ENCODE results near the gene CCDC88B.
"Not testable (repeated sequence)": the region's sequence is repeated elsewhere in the genome, so short reads cannot be mapped to it uniquely, and the experiment has no call there.

Gene CCDC88B

GRCh38 chr11:64320556-64320955 is 19.4 kb upstream of the CCDC88B start:
- DNase-seq (ENCODE audit: low read depth in 2 of 3, low spot score in 1 of 3): no peak

GRCh38 chr11:64321026-64321425 is 19.0 kb upstream of the CCDC88B start:
- no peak for DNase-seq (ENCODE audit: low read depth in 2 of 3, low spot score in 1 of 3)

- DNase-seq (ENCODE audit: low read depth in 2 of 3, low spot score in 1 of 3): no peak
Observed at GRCh38 chr11:64321533-64321932, 18.5 kb upstream of the CCDC88B start.

GRCh38 chr11:64322925-64323260 is 17.1 kb upstream of the CCDC88B start:
- no peak for DNase-seq (ENCODE audit: low read depth in 2 of 3, low spot score in 1 of 3)

GRCh38 chr11:64323373-64323772 is 16.6 kb upstream of the CCDC88B start:
- no peak for DNase-seq (ENCODE audit: low read depth in 2 of 3, low spot score in 1 of 3)

GRCh38 chr11:64323984-64324383 is 16.0 kb upstream of the CCDC88B start:
- not testable (repeated sequence) for DNase-seq (ENCODE audit: low read depth in 2 of 3, low spot score in 1 of 3)

GRCh38 chr11:64324692-64325469 is 15.1 kb upstream of the CCDC88B start:
- DNase-seq (ENCODE audit: low read depth in 2 of 3, low spot score in 1 of 3): no peak

DNA sequence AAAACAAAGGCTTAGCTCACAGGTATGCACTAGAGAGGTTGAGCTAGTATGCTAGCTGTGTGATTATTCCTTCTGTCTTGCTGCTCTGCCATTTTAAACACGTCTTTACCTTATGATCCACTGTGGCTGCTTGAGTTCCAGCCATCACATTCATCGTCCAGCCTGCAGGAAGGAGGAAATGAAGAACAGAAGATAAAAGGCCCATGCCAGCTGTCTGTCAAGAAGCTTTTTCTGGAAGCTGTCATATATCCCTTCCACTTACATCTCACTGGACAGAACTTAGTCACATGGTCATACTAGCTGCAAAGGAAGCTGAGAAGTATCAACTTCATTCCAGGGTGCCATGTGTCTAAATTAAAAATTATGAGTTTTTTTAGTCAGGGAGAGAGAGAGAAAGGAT is 12.6 kb upstream of the CCDC88B start:
- no peak for DNase-seq (ENCODE audit: low read depth in 2 of 3, low spot score in 1 of 3)

DNA sequence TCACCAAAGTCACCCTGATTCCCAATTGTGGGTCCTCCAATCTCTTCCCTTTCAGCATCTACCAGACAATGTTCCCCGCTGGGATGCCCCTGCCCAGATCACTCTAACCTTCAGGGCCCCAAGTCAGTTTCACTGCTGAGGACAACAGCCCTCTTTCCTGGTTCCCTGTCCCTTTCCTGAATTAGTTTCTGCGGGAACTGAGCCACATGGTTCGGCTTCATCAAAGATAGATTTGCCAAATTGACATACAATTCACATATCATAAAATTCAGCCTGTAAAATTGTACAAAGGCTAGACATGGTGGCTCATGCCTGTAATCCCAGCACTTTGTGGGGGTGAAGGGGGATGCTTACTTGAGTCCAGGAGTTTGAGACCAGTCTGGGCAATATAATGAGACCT is 12.0 kb upstream of the CCDC88B start:
- no peak for DNase-seq (ENCODE audit: low read depth in 2 of 3, low spot score in 1 of 3)

- DNase-seq (ENCODE audit: low read depth in 2 of 3, low spot score in 1 of 3): no peak
Observed at GRCh38 chr11:64330888-64331287, 9.1 kb upstream of the CCDC88B start.

DNA sequence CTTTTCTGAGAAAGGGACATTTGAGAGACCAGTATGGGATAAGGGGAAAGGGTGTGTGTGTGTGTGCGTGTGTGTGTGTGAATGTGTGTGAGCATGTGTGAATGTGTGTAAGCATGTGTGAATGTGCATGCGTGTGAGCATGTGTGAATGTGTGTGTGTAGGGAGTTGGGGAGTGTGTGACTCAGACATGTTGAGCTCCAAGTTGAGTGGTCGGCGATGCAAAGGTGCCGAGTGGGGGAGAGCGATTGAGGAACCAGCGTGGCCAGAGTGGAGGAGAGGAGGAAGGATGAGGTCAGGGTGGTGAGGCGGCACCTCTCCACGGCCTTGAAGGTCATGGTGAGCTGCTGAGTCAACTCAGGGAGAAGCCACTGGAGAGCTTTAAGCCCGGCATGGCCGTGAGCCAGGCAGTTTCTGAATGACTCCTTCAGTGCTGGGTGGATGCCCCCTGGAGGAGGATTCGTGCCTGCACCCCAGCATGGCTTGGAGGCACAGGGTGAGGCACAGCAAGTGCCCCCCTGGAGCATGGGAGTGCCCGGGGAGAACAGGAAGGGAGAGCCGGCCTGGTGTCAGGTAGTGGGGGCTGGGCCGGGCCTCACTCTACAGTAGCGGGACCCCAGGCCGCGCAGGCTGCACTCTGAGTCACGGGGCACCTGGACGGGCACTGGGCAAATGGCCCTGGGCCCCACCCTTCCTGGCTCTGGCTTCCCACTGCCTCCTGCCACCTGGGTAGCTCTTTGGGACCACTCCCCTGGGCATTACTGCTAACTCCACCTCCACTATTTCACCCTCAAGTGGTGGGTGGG is 8.2 kb upstream of the CCDC88B start:
- peak; percentile 62 to 75 (median 70) for DNase-seq (ENCODE audit: low read depth in 2 of 3, low spot score in 1 of 3)

DNA sequence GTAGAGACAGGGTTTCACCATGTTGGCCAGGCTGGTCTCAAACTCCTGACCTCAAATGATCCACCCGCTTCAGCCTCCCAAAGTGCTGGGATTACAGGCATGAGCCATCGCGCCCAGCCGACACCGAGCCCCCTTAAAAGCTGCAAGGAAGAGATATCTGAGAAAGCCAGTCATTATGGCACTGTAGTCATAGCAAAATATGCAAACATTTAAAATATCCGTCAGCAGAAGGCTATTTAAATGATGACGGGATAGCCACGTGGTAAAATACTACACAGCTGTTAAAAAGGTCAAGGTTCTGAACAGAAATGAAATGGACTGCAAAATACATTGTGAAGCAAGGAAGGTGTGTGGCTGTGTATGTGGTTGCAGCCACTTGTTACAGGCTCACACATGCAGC is 6.4 kb upstream of the CCDC88B start:
- DNase-seq (ENCODE audit: low read depth in 2 of 3, low spot score in 1 of 3): no peak

- DNase-seq (ENCODE audit: low read depth in 2 of 3, low spot score in 1 of 3): peak in 1 of 3 donors; percentile 51
Observed at GRCh38 chr11:64334764-64335735, 5.0 kb upstream of the CCDC88B start.

- DNase-seq (ENCODE audit: low read depth in 2 of 3, low spot score in 1 of 3): no peak
Observed at GRCh38 chr11:64337538-64338249, 2.3 kb upstream of the CCDC88B start.

DNA sequence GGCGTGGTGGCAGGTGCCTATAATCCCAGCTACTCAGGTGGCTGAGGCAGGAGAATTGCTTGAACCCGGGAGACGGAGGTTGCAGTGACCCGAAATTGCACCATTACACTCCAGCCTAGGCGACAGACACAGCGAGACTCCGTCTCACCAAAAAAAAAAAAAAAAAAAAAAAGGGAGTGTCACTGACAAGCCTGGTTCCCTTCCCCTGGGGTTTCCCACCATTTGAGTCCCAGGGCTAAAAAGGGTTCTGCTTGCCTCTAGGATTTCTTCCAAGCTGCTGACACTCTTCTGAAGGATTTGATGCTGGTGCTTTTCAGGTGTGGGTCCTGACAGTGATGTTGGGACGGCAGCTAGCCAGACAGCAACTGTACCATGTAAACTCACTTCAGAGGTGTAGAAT is 1.3 kb upstream of the CCDC88B start:
- no peak for DNase-seq (ENCODE audit: low read depth in 2 of 3, low spot score in 1 of 3)

- no peak for DNase-seq (ENCODE audit: low read depth in 2 of 3, low spot score in 1 of 3)
Observed at GRCh38 chr11:64339286-64339685, 718 bp upstream of the CCDC88B start.

GRCh38 chr11:64340671-64341335 is 799 bp downstream of the CCDC88B start:
- peak; percentile 73 to 88 (median 73) for DNase-seq (ENCODE audit: low read depth in 2 of 3, low spot score in 1 of 3)

GRCh38 chr11:64341429-64341828 is 1.4 kb downstream of the CCDC88B start:
- no peak for DNase-seq (ENCODE audit: low read depth in 2 of 3, low spot score in 1 of 3)

- peak; percentile 88 to 97 (median 90) for DNase-seq (ENCODE audit: low read depth in 2 of 3, low spot score in 1 of 3)
Observed at GRCh38 chr11:64341851-64342791, 2.1 kb downstream of the CCDC88B start.

Measured in stimulated activated CD4-positive, alpha-beta T cell treated with anti-CD3 and anti-CD28 coated beads, Interleukin-12 subunit alpha, Interleukin-12 subunit beta, amount 100 ng/mL, for 48 hours (primary cell).